GM18508 (cell line): ENCODE data around the gene NFIA.

Experiments used
- ATAC-seq: cut with Tn5 transposase; IDR thresholded peaks from one replicate; pipeline ENCODE4 v1.9.1; 2021; ENCODE audit warnings: moderate number of reproducible peaks; ENCODE audit not compliant: insufficient read depth, unreplicated experiment

NFIA gene

DNA sequence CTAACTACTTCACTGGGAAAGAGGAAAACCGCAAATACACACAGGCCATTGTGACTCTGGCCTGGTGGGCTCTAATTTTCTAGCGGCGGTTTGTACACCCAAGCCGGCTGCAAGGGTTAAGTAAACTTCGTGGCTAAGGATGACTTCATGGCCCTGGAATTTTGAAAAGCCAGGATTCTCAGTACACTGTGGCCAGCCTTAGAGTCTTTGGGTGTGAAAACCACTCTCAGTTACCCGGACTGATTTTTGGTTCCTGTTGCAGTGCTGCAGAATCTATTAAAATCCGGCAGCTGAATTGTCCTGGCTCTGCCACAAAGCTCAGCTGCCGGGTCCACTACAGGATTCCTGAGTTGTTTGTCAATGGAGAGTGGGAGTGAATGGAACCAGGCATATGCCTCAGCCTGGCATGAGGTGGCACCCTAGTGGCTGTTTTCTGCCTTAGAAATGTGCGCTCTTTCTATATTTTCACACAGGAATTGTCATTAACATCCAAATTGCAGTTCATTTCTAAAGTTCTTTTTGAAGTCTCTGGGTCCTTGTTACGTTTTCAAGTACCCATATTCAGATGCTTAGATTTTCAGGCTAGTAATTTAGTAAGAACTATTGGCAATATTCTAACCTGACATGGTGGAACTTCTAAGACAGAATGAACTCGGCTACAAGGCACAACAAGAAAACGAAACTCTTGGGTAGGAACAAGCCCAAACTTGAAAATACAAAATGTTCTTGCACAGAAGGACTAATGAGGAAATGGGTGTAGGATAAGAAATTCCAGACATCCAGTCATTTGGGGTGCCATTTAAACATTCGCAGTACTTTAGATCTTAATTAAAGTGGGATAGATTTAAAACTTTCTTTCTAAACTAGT, 255.9 kb downstream of the NFIA start:
- no peak for ATAC-seq

DNA sequence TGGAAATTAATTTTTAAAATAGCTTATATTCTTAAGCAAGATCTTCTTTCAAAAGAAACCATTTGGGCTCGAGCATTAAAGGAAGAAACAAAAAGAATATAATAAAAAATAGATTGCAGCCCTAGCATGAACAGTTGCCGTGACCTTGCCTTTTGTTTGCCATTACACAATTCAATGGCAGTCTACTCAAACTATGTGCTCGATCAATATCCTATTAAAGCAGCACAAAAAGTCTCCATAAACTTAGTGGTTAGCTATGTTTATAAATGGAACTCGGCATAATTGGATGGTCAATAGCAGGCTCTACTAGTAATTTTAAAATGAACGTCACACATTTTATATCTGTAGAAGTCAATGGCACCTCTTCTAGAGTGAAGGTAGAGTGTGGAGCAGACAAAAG, 256.5 kb downstream of the NFIA start:
- no peak for ATAC-seq

DNA sequence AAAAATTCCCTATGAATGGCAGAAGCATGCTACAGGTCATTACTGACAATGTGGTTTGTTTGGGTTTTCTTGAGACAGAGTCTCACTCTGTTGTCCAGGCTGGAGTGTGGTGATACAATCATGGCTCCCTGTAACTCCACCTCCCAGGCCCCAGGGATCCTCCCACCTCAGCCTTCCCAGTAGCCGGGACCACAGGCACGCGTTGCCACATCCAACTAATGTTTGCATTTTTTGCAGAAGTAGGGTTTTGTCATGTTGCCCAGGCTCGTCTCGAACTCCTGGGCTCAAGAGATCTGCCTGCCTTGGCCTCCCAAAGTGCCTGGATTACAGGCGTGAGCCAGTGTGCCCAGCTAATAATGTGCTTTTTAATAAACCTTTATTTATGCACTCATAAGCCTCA, 259.1 kb downstream of the NFIA start:
- ATAC-seq, result no peak

DNA sequence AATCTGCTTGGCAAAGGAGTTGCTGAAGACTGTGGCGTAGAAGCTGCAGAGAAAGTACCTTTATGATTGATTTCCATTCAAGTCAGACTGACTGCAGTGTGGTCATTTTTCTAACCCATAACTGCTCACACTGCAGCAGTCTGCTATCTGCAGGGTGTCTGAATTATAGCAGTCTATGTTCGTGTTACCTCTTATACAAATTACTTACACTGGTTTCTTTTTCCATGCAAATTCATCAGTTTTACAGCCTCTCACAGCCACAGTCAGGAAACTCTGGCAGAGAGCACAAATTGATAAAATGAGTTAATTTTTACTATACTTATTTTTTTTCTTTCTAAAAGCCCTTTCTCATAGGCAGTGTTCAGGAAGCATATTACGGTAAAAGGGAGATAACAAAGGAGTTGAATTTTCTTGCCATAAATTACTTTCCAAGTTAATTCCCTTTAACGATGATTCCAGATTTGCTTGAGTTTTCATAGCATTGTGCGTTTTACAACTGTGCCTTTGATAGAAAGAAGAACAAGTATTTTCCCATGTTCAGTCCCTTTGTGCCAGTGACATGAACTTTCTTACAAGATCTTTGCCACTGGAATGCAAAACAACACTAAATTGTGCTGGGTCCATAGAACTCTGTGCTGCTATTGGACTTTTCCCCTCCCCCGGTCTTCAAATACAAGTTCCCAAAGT, 261.5 kb downstream of the NFIA start:
- ATAC-seq, result no peak

DNA sequence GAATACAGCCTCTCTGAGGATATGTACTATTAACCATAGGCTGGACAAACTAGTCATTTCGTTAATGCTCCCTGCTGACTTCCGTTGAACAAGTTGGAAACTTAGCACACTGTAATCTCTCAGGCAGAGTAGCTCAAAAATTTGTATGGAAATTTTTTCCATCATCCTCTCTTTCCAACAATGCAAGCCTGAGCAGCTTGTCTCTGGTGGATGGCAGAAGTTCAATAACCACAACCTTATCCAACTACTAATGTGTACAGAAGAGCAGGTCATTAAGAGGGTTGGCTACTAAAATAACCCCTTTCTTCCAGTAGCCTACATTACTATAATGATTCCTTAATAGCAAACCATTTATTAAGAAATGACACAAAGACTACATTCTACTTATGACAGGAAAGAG, 262.3 kb downstream of the NFIA start:
- no peak for ATAC-seq

DNA sequence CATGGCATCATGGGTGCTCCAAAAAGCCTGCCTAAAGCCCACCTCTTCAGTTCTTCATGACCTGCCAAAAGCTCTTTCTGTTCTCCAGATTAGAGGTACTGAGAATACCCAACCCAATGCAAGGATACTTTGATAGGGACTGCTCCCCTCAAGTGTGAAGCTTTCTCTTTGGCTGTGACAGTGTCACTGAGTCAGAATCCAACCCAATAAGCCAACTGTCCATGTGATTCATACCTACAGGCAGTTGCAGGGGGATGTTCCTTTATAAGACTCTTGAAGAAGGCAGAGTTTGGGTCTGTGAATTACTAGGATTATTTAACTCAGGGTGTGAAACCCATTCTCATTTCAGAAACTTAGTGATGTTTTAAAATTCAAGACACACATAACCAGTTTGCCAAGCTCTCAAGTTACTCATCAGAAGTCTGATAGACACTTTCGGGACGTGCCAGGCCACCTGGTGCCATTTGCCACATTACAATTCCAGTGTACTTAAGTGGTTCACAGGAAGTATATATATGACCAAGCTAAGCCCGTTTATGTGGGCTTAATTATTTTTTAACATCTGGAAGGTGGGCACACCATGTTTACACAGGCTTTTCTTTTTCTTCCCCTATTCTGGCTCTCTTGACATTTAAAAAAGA, 265.8 kb downstream of the NFIA start:
- ATAC-seq, result no peak

DNA sequence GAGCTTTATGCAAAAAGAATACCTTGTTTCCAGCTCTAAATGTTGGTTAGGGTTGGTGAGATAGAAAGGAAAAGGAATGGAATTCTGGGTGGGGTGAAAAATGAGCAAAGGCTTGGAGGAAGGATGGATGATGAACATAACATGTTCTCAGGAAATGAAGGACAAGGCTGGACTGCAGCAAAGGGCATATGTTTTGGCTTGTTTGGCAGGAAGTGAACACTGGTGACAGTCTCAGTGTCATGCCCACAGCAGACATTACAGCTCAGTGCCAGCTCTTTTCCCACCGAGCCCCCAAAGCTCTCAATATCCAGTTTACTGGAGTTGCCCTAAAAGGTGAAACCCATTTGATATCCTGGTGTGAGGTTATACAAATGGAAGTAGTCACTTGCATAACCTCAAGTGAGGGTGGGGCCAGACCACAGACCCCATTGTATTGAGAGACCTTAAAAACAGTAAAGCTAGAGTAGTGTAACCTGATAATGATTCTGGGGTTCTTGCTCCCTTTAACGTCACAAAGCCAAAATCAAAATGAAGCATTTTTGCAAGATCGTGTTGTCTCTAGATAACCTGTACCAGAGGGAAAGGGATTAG, 270.6 kb downstream of the NFIA start:
- no peak for ATAC-seq

DNA sequence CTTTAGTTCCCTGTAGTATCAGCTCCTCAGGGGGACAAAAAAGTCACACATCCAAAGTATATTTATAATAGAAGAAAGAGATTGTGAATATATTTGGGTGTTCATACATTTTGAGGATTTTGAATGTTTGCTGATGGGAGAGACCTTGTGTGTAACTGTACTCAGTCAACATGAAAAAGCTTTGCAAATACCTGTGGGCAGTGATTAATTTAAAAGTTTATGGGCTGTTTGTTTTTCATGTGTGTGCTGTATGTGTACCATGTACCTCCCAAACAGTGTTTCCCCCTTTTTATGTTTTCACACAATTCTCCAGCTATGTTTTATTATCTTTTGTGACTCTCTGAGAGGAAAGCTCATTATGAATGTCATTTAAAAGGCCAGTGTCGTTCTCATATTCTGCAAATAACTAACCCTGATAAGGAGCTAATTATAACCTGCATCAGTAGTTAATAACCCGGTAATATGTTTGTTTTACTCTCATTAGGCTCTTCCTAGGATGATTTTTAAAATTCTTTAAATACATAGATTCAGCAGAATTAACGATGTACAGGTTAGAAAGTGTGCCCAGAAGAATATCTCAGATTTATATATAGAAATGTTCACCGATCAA, 271.5 kb downstream of the NFIA start:
- ATAC-seq, result no peak

DNA sequence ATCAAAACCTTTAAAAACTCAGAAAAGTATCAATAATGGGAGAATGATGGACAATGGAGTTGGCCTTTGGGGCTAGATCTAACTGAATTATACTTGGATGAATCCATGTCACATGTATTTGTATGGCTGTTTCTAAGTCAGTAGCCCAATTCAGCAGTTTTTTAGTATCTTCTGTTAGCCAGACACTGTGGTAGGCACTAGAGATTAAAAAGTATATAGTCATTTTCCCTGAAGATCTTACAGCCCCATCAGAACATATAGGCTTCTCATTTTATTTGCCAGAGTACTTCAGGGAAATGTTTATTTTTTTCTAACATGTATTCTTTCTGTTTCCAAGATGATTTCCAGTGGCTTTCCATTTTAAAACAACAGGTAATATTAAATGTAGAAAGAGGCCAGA, 273.7 kb downstream of the NFIA start:
- ATAC-seq, result no peak

DNA sequence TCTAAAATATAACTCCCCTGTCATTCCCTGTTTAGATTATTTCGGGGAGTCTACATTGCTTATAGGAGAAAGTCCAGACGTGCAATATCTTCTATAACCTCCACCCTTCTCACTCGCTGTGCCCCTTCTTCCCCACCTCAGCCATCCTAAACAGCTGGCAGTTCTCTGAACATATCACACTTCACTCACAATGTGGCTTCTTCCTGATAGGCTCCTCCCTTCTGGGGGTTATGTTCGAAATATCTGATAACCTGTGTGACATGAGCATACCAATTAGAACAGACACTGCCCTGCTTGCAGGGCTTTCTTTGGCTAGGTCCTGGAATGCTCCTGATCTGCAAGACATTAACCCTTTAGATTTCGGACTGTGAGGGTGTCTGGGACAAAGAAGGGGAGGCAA, 274.6 kb downstream of the NFIA start:
- ATAC-seq, result no peak

DNA sequence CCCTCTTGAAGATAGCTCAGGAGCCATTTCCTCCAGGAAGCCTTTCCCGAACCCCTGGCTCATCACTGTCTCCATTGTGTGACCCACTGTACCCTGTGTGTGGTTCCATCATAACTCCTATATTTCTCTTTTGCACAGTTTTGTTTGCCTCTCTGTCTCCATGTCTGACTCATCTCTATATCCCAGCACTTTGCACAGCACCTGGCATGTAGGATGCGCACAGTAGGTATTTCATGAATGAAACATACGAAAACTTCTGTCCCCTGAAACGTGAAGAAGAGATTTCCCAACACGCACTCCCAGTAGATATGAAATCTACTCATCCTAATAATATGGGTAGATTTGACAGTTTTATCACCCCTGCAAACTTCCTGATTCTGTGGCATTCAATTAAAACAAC, 275.2 kb downstream of the NFIA start:
- no peak for ATAC-seq

DNA sequence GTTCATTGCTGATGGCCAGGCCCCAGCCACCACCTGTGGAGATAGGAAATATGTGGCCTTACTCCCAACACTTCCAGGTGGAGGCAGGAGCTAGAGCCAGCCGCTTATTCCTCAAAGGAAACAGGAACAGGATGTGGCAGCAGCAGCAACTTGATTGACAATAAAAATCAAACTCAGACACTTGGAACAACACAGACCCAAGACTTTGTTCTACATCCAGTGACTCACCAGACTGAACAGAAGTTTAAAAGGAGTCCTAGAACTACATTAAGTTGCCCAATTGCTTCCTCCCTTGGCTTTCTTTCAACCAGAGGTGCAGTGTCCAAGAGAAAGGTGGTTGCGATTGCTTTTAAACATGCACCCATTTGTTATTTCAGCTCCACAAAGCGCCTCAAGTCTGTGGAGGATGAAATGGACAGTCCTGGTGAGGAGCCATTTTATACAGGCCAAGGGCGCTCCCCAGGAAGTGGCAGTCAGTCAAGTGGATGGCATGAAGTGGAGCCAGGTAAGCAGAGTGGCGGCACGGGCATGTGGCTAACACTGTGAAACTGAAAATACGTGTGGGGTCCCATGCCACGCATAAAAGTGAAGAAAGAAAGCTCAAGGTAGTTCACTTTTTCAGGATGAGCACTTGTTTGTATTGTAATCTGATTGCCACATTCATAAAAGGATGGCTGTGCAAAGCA, 276.6 kb downstream of the NFIA start:
- no peak for ATAC-seq

DNA sequence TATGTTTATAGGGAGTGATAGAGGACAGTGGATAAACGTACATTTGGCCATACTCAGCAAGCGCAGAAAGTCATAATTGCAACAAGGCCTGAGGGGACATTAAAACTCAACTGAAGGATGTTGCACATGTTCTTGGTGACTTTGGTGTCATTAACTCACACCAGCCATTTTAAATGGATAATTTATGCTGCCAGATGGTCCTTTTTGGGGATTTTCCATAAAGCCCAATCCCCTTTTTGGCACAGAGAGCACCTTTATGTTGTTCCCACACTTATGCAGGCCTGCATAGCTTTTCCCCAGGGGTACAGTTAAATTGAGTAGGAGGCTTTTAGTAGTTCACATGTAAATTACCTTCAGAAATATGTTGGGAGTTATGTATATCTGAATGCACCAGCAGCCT, 279.6 kb downstream of the NFIA start:
- no peak for ATAC-seq

DNA sequence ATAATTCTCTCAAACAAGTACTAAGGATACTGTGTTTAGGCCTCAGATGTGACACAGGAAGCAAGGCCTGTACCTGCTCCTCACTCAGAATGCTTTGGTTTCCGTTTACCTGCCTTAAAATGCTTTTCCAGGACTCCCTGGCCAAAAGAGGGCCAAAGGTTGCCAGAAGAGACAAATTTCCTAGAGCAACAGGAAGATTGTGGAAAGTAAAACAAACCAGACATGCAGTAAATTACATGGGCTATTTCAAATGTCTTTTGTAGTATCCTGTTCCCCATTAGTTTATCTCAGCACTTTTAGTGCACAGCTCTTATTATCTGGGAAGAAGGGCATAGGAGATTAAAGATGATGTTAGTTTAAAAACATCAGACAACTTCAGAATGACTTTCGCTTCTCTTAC, 280.0 kb downstream of the NFIA start:
- no peak for ATAC-seq

DNA sequence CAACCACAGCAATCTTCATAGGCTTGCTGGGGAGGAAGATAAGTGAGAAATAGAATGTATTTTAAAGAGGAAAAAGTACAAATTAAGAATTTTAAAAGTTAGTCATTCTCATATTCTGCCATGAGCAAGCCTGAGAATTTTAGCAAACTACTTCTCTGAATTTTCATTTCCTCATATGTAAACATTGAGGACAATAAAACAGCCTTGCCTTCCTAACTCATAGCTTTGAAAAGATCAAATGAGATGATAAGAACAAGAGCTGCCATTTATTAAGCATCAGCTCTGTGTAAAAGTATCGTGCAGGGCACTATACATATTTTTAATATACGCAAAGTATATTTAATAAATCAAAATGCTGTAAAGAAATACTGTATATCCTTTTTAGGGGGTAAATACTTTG, 286.0 kb downstream of the NFIA start:
- no peak for ATAC-seq

DNA sequence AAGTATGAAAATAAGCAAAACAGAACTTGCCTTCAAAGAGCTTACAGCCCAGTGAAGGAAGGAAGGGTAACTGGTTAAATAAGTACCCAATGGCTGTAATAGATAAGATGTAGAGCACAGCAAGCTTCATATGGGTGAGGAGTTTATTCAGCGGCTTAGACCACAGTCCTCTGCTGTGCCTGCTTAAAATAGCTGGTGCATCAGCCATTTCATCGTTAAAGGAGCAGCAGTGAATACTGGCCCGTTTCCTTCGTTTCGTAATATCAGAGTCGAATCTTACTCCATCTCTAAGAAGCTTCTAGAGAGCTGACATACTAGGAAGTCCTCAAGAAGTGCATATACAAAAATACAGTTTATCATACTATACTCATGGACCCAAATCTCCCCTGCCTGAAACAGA, 286.5 kb downstream of the NFIA start:
- no peak for ATAC-seq

DNA sequence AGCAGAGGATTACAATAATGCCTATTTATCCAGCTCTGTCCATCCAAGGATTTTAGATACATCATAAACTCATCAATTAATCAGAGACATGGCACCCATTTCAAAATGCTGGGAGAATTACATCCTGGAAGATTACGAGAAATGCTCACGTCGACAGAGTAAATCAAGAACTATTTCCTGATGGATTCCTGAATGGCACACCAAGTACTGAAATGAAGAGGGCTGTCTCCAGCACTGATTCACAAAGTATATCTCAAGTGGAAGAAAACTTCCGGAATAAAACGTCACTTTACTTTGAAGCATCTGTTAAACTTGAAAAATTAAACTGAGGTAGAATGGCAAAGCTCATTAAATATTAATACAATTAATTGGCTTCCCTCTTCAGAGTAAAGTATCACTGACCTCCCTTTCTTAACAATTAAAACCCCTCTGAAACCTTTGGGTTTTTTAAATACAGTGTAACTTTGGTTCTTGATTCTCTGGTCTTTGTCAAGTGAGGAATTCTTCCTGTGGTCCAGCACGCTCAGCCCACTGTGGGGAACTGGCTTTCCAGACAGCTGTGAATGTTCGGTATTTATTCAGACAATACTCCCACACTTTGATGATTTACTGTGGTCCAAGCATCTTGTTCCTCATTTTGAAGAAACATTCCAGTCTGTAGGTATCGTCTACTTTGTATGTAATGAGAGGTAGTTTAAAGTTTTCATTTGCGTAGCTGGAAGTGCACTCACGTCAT, 288.0 kb downstream of the NFIA start:
- ATAC-seq, result no peak

DNA sequence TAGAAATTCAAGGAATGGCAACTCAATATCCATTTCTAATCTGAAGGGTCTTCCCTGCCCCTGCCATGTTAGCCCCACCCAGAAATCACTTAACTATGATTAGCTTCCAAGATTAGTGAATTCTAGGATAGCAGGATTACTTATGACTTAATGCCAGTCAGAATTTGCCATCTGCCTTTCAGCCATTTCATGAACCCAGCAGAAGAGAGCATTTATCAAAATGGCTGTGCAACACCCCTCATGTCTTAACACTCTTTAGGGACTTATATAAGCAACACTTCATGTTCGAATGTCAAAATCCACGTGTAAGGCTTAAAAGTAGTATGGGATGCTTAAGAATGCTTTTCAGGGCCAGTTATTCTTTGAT, 288.5 kb downstream of the NFIA start:
- no peak for ATAC-seq

DNA sequence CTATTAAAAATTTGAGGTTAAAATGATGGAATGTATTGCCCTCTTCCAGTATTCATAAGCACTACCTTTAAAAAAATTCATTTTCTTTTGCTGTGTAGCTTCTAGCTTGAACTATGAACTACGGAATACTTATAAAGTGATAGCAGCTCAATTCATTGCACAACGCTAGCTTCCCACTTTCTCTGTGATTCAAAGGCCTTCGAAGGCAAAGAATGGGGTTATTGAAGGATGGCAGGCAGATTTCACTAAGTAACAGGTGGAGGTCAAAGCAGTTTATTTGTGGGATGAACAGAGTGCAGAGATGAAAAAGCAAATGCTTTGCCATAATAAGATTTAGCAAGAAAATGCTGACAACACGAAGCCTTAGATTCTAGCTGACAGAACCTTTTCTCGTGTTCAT, 290.6 kb downstream of the NFIA start:
- ATAC-seq, result no peak

DNA sequence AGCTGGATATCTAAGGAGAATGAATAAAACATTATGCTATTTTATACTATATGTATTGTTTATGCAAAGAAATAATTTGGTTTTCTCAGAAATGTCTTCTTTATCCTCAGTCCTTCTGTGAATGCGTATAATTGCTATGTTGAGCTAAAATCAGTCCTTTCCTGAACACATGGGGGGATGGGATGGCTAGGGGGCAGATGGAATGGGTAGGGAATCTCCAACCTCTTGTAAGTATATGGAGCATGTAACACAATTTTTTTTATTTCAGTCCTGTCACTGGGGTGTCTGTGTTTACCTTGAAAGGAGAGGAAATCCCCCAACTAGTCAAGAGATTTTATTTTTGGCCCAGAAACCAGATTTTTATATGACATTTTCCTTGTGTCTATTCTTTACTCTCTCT, 291.8 kb downstream of the NFIA start:
- no peak for ATAC-seq
